Lower leg skin (tissue), 3 donors: ENCODE data around the gene BARHL2.

Experiments
- CTCF ChIP-seq, 3 donors: fragments of 450-650 bp; IDR thresholded peaks; one replicate each; pipeline ENCODE4 v1.5.1; 2016; ENCODE audit warnings: antibody characterized with exemption in 3 of 3, mild to moderate bottlenecking in 3 of 3, moderate library complexity in 2 of 3
- POLR2A ChIP-seq, 2 donors: fragments of 450-650 bp; IDR thresholded peaks; one replicate each; pipeline ENCODE4 v1.6.1; 2016 to 2017; ENCODE audit warnings: antibody characterized with exemption in 2 of 2, mild to moderate bottlenecking in 1 of 2, moderate library complexity in 1 of 2

GRCh38 chr1:90746857-90747256 lies 29.8 kb upstream of the BARHL2 start:
- TF ChIP-seq CTCF (IDR thresholded peaks at IDR 0.05) (no peak), POLR2A (IDR thresholded peaks at IDR 0.05) (no peak)
